Measurements from ENCODE around the gene MFAP4. TPM values are rescaled to one million over a fixed set of nuclear protein-coding genes. Genes with fewer than 3 reads are reported as not detected.
A peak's percentile ranks its signal among the peaks of the same experiment; 100 is the strongest.

The MFAP4 gene
- total and polyA plus RNA-seq, 4 donors, result 27.0 to 137 (median 42.9) TPM

- no peak for DNase-seq (ENCODE audit: low read depth in 4 of 6, low spot score in 6 of 6)
- Histone ChIP-seq H3K4me1 (ENCODE audit: control insufficient read depth, insufficient read depth, low read length) (peaks cover 35% of the 10 kb centered on the region), H3K4me3 (ENCODE audit: low read depth, low read length) (no peak overlapping the region), H3K9me3 (ENCODE audit: control insufficient read depth, insufficient read depth, low read length) (no peaks in the 10 kb centered on the region), H3K27me3 (ENCODE audit: control insufficient read depth, insufficient read depth, low read length) (no peaks in the 10 kb centered on the region), H3K36me3 (ENCODE audit: control insufficient read depth, insufficient read depth, low read length) (peaks cover 13% of the 10 kb centered on the region), H3K27ac (ENCODE audit: low read depth, low read length) (no peak overlapping the region)
- WGBS (ENCODE audit: insufficient coverage), result 79% methylated on average over 2 of the region's 4 CpGs
These were observed 21.5 kb downstream of the MFAP4 start for GRCh38 chr17:19365499-19365817.

DNA sequence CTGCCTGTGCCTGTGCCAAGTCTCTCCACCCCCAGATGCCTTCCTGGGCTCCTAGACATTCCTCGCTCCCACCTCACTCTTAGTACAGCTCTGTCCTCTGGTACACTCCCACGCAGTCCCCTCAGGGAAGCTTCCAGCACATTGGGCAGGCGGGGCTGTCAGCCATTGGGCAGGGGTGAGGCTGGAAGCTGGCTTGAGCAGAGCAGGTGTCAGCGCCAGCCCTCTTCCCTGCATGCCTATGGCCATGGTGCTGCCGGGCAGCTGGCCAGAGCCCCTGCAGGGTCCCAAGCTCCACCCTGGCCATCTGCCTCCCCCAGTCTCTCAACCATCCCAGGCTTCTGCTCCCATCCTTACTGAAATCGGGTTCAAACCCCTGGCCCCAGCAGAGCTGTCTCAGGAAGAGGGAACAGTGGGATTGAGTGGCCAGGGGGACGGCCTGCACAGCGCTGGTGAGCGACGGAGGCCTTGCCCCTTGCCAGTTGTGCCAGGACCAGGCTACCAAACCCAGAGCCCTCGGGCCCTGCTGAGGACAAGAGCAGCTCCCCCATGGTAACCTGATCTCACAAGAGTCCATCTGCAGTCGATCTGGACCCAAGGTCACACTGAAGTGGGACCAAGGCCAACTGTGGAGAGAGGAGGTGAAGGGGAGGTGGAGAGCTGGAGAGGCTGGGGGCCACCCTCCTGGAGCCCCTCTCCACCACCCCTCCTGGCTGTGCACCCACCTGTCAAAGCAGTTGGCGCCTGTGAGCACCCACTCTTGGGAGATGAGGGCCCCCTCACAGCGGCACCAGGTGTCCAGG, 22.1 kb downstream of the MFAP4 start:
- Histone ChIP-seq H3K9me3 (ENCODE audit: control insufficient read depth, insufficient read depth, low read length) (no peaks in the 10 kb centered on the region), H3K27ac (ENCODE audit: low read depth, low read length) (no peak overlapping the region), H3K36me3 (ENCODE audit: control insufficient read depth, insufficient read depth, low read length) (peaks cover 12% of the 10 kb centered on the region), H3K4me1 (ENCODE audit: control insufficient read depth, insufficient read depth, low read length) (peaks cover 33% of the 10 kb centered on the region), H3K4me3 (ENCODE audit: low read depth, low read length) (no peak overlapping the region), H3K27me3 (ENCODE audit: control insufficient read depth, insufficient read depth, low read length) (no peaks in the 10 kb centered on the region)
- DNase-seq (ENCODE audit: low read depth in 4 of 6, low spot score in 6 of 6), result peak in 1 of 6 donors; percentile 50
- WGBS (ENCODE audit: insufficient coverage), result 60% methylated on average over 12 of the region's 14 CpGs

DNA sequence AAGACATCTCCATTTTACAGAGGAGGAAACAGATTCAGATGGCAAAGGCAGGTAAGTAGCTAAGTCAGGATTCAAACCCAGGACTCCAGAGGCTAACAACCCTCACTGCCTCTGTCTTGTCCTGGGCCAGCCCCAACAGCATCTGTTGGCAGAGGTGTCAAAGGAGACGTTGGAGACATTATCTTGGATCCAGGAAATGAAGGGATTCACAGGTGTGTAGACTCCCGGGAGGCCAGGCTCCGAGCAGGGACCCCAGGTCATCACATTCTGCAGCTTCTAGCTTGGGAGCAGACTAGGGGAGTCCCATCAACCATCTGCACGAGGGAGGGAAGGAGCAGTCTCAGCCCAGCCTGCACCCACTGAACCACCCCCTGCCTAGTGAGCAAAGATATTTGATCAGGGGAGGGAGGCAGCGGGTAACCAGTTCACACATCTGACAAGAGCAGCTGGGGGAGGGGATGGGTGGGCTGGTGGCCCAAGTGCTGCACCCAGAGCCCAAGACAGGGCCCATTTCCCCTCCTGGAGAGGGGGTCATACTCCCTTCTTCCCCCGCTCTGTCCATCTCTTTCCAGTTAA, 23.4 kb downstream of the MFAP4 start:
- Histone ChIP-seq H3K27ac (ENCODE audit: low read depth, low read length) (peak overlapping the region; percentile 92), H3K36me3 (ENCODE audit: control insufficient read depth, insufficient read depth, low read length) (peaks cover 23% of the 10 kb centered on the region), H3K4me1 (ENCODE audit: control insufficient read depth, insufficient read depth, low read length) (peaks cover 33% of the 10 kb centered on the region), H3K27me3 (ENCODE audit: control insufficient read depth, insufficient read depth, low read length) (no peaks in the 10 kb centered on the region), H3K4me3 (ENCODE audit: low read depth, low read length) (no peak overlapping the region), H3K9me3 (ENCODE audit: control insufficient read depth, insufficient read depth, low read length) (no peaks in the 10 kb centered on the region)
- 59% methylated on average over 6 of the region's 6 CpGs for WGBS (ENCODE audit: insufficient coverage)
- no peak for DNase-seq (ENCODE audit: low read depth in 4 of 6, low spot score in 6 of 6)

GRCh38 chr17:19363114-19363438, 23.9 kb downstream of the MFAP4 start:
- peak overlapping the region; percentile 93 for H3K4me3 ChIP-seq (ENCODE audit: low read depth, low read length)
- DNase-seq (ENCODE audit: low read depth in 4 of 6, low spot score in 6 of 6), result no peak
- no peaks in the 10 kb centered on the region for H3K9me3 ChIP-seq (ENCODE audit: control insufficient read depth, insufficient read depth, low read length)
- peaks cover 33% of the 10 kb centered on the region for H3K4me1 ChIP-seq (ENCODE audit: control insufficient read depth, insufficient read depth, low read length)
- peaks cover 28% of the 10 kb centered on the region for H3K36me3 ChIP-seq (ENCODE audit: control insufficient read depth, insufficient read depth, low read length)
- 0% methylated on average over 6 of the region's 14 CpGs for WGBS (ENCODE audit: insufficient coverage)
- peak overlapping the region; percentile 92 for H3K27ac ChIP-seq (ENCODE audit: low read depth, low read length)
- no peaks in the 10 kb centered on the region for H3K27me3 ChIP-seq (ENCODE audit: control insufficient read depth, insufficient read depth, low read length)

GRCh38 chr17:19362277-19363113, 24.5 kb downstream of the MFAP4 start, which contains the start of gene B9D1:
B9D1 (minus strand) TSS chr17:19362723; CDS start chr17:19362569, 154 bp downstream.
- Histone ChIP-seq H3K27me3 (ENCODE audit: control insufficient read depth, insufficient read depth, low read length) (no peaks in the 10 kb centered on the region), H3K4me1 (ENCODE audit: control insufficient read depth, insufficient read depth, low read length) (peaks cover 33% of the 10 kb centered on the region), H3K27ac (ENCODE audit: low read depth, low read length) (peak within 1 kb of the TSS; percentile 92), H3K36me3 (ENCODE audit: control insufficient read depth, insufficient read depth, low read length) (peaks cover 33% of the 10 kb centered on the region), H3K4me3 (ENCODE audit: low read depth, low read length) (peak within 1 kb of the TSS; percentile 93), H3K9me3 (ENCODE audit: control insufficient read depth, insufficient read depth, low read length) (no peaks in the 10 kb centered on the region)
- DNase-seq (ENCODE audit: low read depth in 4 of 6, low spot score in 6 of 6), result peak; percentile 88 to 98 (median 93)
- under 1% methylated on average over 83 of the region's 83 CpGs for WGBS (ENCODE audit: insufficient coverage)

- H3K27ac ChIP-seq (ENCODE audit: low read depth, low read length), result peak overlapping the region; percentile 92
- WGBS (ENCODE audit: insufficient coverage), result 15% methylated on average over 13 of the region's 16 CpGs
- no peaks in the 10 kb centered on the region for H3K27me3 ChIP-seq (ENCODE audit: control insufficient read depth, insufficient read depth, low read length)
- peaks cover 37% of the 10 kb centered on the region for H3K36me3 ChIP-seq (ENCODE audit: control insufficient read depth, insufficient read depth, low read length)
- peak overlapping the region; percentile 93 for H3K4me3 ChIP-seq (ENCODE audit: low read depth, low read length)
- DNase-seq (ENCODE audit: low read depth in 4 of 6, low spot score in 6 of 6), result no peak
- peaks cover 33% of the 10 kb centered on the region for H3K4me1 ChIP-seq (ENCODE audit: control insufficient read depth, insufficient read depth, low read length)
- H3K9me3 ChIP-seq (ENCODE audit: control insufficient read depth, insufficient read depth, low read length), result no peaks in the 10 kb centered on the region
These were observed 25.1 kb downstream of the MFAP4 start for GRCh38 chr17:19361944-19362276.

- WGBS (ENCODE audit: insufficient coverage), result 86% methylated on average over 3 of the region's 6 CpGs
- Histone ChIP-seq H3K4me1 (ENCODE audit: control insufficient read depth, insufficient read depth, low read length) (peaks cover 33% of the 10 kb centered on the region), H3K9me3 (ENCODE audit: control insufficient read depth, insufficient read depth, low read length) (no peaks in the 10 kb centered on the region), H3K36me3 (ENCODE audit: control insufficient read depth, insufficient read depth, low read length) (peaks cover 39% of the 10 kb centered on the region), H3K4me3 (ENCODE audit: low read depth, low read length) (peak overlapping the region; percentile 93), H3K27ac (ENCODE audit: low read depth, low read length) (no peak overlapping the region), H3K27me3 (ENCODE audit: control insufficient read depth, insufficient read depth, low read length) (no peaks in the 10 kb centered on the region)
- no peak for DNase-seq (ENCODE audit: low read depth in 4 of 6, low spot score in 6 of 6)
These were observed 25.7 kb downstream of the MFAP4 start for GRCh38 chr17:19361326-19361725.

DNA sequence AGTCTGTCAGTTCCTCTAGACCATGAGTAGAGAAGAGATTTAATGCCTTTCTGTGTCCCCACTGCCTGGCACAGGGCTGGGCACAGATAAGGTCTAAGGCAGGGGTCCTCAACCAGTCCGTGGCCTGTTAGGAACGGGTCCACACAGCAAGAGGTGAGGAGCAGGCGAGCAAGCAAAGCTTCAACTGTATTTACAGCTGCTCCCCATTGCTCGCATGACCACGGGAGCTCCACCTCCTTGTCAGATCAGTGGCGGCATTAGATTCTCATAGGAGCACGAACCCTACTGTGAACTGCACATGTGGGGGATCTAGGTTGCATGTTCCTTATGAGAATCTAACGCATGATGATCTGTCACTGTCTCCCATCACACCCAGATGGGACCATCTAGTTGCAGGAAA, 26.2 kb downstream of the MFAP4 start:
- H3K36me3 ChIP-seq (ENCODE audit: control insufficient read depth, insufficient read depth, low read length), result peaks cover 39% of the 10 kb centered on the region
- peaks cover 33% of the 10 kb centered on the region for H3K4me1 ChIP-seq (ENCODE audit: control insufficient read depth, insufficient read depth, low read length)
- 93% methylated on average over 4 of the region's 8 CpGs for WGBS (ENCODE audit: insufficient coverage)
- no peaks in the 10 kb centered on the region for H3K9me3 ChIP-seq (ENCODE audit: control insufficient read depth, insufficient read depth, low read length)
- no peak overlapping the region for H3K4me3 ChIP-seq (ENCODE audit: low read depth, low read length)
- DNase-seq (ENCODE audit: low read depth in 4 of 6, low spot score in 6 of 6), result no peak
- H3K27me3 ChIP-seq (ENCODE audit: control insufficient read depth, insufficient read depth, low read length), result no peaks in the 10 kb centered on the region
- no peak overlapping the region for H3K27ac ChIP-seq (ENCODE audit: low read depth, low read length)

DNA sequence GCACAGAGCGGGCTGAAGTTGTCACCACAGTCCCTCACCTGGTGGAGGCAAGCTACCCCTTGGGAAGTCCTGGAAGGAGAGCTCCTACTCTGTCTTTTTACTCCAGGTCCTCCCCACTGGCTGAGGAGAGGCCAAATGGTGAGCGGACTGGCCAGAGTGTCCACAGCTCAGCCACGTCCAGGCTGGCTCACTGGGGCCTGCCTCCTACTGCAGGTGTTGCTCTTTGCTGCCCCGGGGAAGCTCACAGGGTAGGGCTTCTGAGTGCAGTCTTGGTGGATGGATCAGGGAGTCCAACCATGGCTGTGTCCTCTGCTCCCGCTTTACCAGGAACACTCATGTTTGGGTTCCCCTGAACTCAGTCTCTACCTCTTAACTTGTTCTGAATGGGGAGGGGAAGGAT, 27.1 kb downstream of the MFAP4 start:
- Histone ChIP-seq H3K4me1 (ENCODE audit: control insufficient read depth, insufficient read depth, low read length) (peaks cover 29% of the 10 kb centered on the region), H3K27me3 (ENCODE audit: control insufficient read depth, insufficient read depth, low read length) (no peaks in the 10 kb centered on the region), H3K9me3 (ENCODE audit: control insufficient read depth, insufficient read depth, low read length) (no peaks in the 10 kb centered on the region), H3K36me3 (ENCODE audit: control insufficient read depth, insufficient read depth, low read length) (peaks cover 33% of the 10 kb centered on the region), H3K27ac (ENCODE audit: low read depth, low read length) (no peak overlapping the region), H3K4me3 (ENCODE audit: low read depth, low read length) (no peak overlapping the region)
- 90% methylated on average over 4 of the region's 5 CpGs for WGBS (ENCODE audit: insufficient coverage)
- DNase-seq (ENCODE audit: low read depth in 4 of 6, low spot score in 6 of 6), result no peak

Data from spinal cord (tissue), 10 donors.